A549 (cell line): ENCODE data around the gene PI4KB.

Experiments
- CTCF ChIP-seq: fragments of >200 bp; sonication (Bioruptor Twin); formaldehyde crosslinking; IDR thresholded peaks from 3 replicates; pipeline ENCODE4 v1.5.1; 2016
- E2F6 ChIP-seq: IDR thresholded peaks from 2 replicates; pipeline ENCODE4 v1.6.1; 2012; ENCODE audit warnings: low read depth, borderline replicate concordance
- ESRRA ChIP-seq: fragments of 150-350 bp; IDR thresholded peaks from 2 replicates; pipeline ENCODE4 v1.6.1; 2014; ENCODE audit warnings: mild to moderate bottlenecking, low read length, borderline replicate concordance
- HOXA7 ChIP-seq: fragments of 250-450 bp; sonication (Bioruptor Pico); IDR thresholded peaks from 2 replicates; pipeline ENCODE4 v1.5.0; 2020; ENCODE audit warnings: mild to moderate bottlenecking, moderate library complexity
- KDM5A ChIP-seq: fragments of 200-600 bp; sonication (generic); IDR thresholded peaks from 2 replicates; pipeline ENCODE4 v1.6.1; 2016; ENCODE audit warnings: antibody characterized with exemption, mild to moderate bottlenecking

- TF ChIP-seq KDM5A (no peak), CTCF (no peak), E2F6 (no peak), HOXA7 (CRISPR knock-in tag) (no peak), ESRRA (no peak)
These were observed 42.4 kb upstream of the PI4KB start for GRCh38 chr1:151369621-151370048.
